HepG2 (cell line): ENCODE data around the gene AMPD2. TPM values are rescaled to one million over a fixed set of nuclear protein-coding genes. Genes with fewer than 3 reads are reported as not detected.
A peak's percentile ranks its signal among the peaks of the same experiment; 100 is the strongest.

Experiments
- BCL6 ChIP-seq: IDR thresholded peaks from 2 replicates; pipeline ENCODE4 v1.6.1; 2016; ENCODE audit warnings: missing genetic modification reagents, missing compliant biosample characterization
- CREB1 ChIP-seq, 2 experiments: fragments of 450-650 bp in 1 of 2; IDR thresholded peaks; 2 replicates each; pipeline ENCODE4 v1.6.1; 2016 to 2017; ENCODE audit warnings: control low read depth in 1 of 2, mild to moderate bottlenecking in 1 of 2, missing compliant biosample characterization in 1 of 2, missing genetic modification characterization in 1 of 2
- EEA1 ChIP-seq: sonication (generic); formaldehyde crosslinking; IDR thresholded peaks from 2 replicates; pipeline ENCODE4 v1.5.1; 2020; ENCODE audit warnings: mild to moderate bottlenecking, missing genetic modification reagents, borderline replicate concordance
- HOMEZ ChIP-seq: IDR thresholded peaks from 2 replicates; pipeline ENCODE4 v1.6.1; 2016; ENCODE audit warnings: low read depth
- IRF9 ChIP-seq: sonication (generic); formaldehyde crosslinking; IDR thresholded peaks from 2 replicates; pipeline ENCODE4 v1.8.0; 2022; ENCODE audit warnings: missing genetic modification reagents, mild to moderate bottlenecking, borderline replicate concordance
- KAT8 ChIP-seq: IDR thresholded peaks from 2 replicates; pipeline ENCODE4 v1.6.1; 2016; ENCODE audit warnings: missing genetic modification reagents, missing compliant biosample characterization
- KDM2A ChIP-seq: sonication (generic); formaldehyde crosslinking; IDR thresholded peaks from 2 replicates; pipeline ENCODE4 v1.4.0; 2020; ENCODE audit warnings: low read depth, missing genetic modification reagents, borderline replicate concordance
- ONECUT2 ChIP-seq: sonication (generic); formaldehyde crosslinking; IDR thresholded peaks from 2 replicates; pipeline ENCODE4 v1.4.0; 2020; ENCODE audit warnings: missing genetic modification reagents
- PAF1 ChIP-seq: IDR thresholded peaks from 2 replicates; pipeline ENCODE4 v1.6.1; 2016; ENCODE audit warnings: missing genetic modification reagents, missing compliant biosample characterization
- PBX2 ChIP-seq: IDR thresholded peaks from 2 replicates; pipeline ENCODE4 v1.6.1; 2016; ENCODE audit warnings: control low read depth
- PRMT3 ChIP-seq: sonication (generic); formaldehyde crosslinking; IDR thresholded peaks from 2 replicates; pipeline ENCODE4 v1.8.1; 2022; ENCODE audit warnings: low read depth, mild to moderate bottlenecking, moderate library complexity, missing genetic modification reagents, borderline replicate concordance
- RFX1 ChIP-seq: fragments of 450-650 bp; IDR thresholded peaks from 2 replicates; pipeline ENCODE4 v1.6.1; 2017
- SALL2 ChIP-seq: sonication (generic); formaldehyde crosslinking; IDR thresholded peaks from 2 replicates; pipeline ENCODE4 v1.8.1; 2023; ENCODE audit warnings: mild to moderate bottlenecking, missing genetic modification reagents, inconsistent platforms
- SNAPC2 ChIP-seq: sonication (generic); formaldehyde crosslinking; IDR thresholded peaks from 2 replicates; pipeline ENCODE4 v1.8.1; 2022; ENCODE audit warnings: mild to moderate bottlenecking, missing genetic modification reagents
- TEF ChIP-seq: sonication (generic); formaldehyde crosslinking; IDR thresholded peaks from 2 replicates; pipeline ENCODE4 v1.5.0; 2020; ENCODE audit warnings: missing genetic modification reagents
- ZMAT5 ChIP-seq: sonication (generic); formaldehyde crosslinking; IDR thresholded peaks from 2 replicates; pipeline ENCODE4 v1.5.0; 2020; ENCODE audit warnings: mild to moderate bottlenecking, low read depth, missing genetic modification reagents, borderline replicate concordance
- ZNF225 ChIP-seq: sonication (generic); formaldehyde crosslinking; IDR thresholded peaks from 2 replicates; pipeline ENCODE4 v1.4.0; 2020; ENCODE audit warnings: mild to moderate bottlenecking, missing genetic modification reagents
- ZNF264 ChIP-seq: sonication (generic); formaldehyde crosslinking; IDR thresholded peaks from 2 replicates; pipeline ENCODE4 v1.4.0; 2020; ENCODE audit warnings: missing genetic modification reagents
- ZNF646 ChIP-seq: sonication (generic); formaldehyde crosslinking; IDR thresholded peaks from 2 replicates; pipeline ENCODE4 v1.9.0; 2021; ENCODE audit warnings: mild to moderate bottlenecking, missing genetic modification reagents
- polyA plus RNA-seq, 8 experiments: library from polyadenylated mRNA; depleted of rRNA in 3 of 8; stranded (reverse) in 7 of 8; unstranded in 1 of 8; fragments of >200 nt; fragmentation: Illumina TruSeq in 4 of 8; extraction: Trizol in 4 of 8; gene quantifications; 2 replicates each; pipeline versions ENCODE4 v1.2.1 to v1.2.3, GENCODE V29; 2011 to 2016; ENCODE audit warnings: low read depth in 4 of 8, missing spikeins in 1 of 8, mixed read lengths in 1 of 8; ENCODE audit not compliant: insufficient read depth in 1 of 8
- total RNA-seq, 5 experiments: library from RNA; depleted of rRNA; stranded (reverse); fragments of >200 nt; fragmentation: Illumina TruSeq; extraction: Trizol; gene quantifications; 2 replicates each; pipeline ENCODE4 v1.2.3, GENCODE V29; 2016; ENCODE audit warnings: low read depth in 1 of 5

AMPD2 gene
- total and polyA plus RNA-seq, 2 of the 13 experiments (the other 11 are each of a cell fraction or from before 2014, with no cell fraction given) = 62.3 to 82.0 TPM

GRCh38 chr1:109620841-109621286 lies 1.2 kb downstream of the AMPD2 start (continued):
- TF ChIP-seq ZNF646 (no peak), EEA1 (CRISPR knock-in tag) (no peak), HOMEZ (CRISPR knock-in tag) (peak; percentile 33; the same call in 1 of the 2 replicates), ZNF264 (CRISPR knock-in tag) (no peak), IRF9 (no peak), CREB1 (IDR thresholded peaks at IDR 0.05) (0 out of 2 replicates have a peak, but pooled peaks have one; percentile 16), CREB1 (CRISPR knock-in tag; IDR thresholded peaks at IDR 0.05) (no peak), KDM2A (no peak), SALL2 (CRISPR knock-in tag) (no peak), ZNF225 (no peak), PAF1 (CRISPR knock-in tag) (no peak), ONECUT2 (CRISPR knock-in tag) (no peak), SNAPC2 (CRISPR knock-in tag) (no peak), PRMT3 (CRISPR knock-in tag) (no peak), KAT8 (0 out of 2 replicates have a peak, but pooled peaks have one; percentile 28), TEF (no peak), BCL6 (CRISPR knock-in tag) (peak; percentile 20; the same call in 1 of the 2 replicates), ZMAT5 (no peak), PBX2 (CRISPR knock-in tag) (peak; percentile 36; the same call in 1 of the 2 replicates), RFX1 (peak; percentile 76)
